Heart right ventricle (tissue), 16 donors: Measurements from ENCODE around the gene HES7. TPM values are rescaled to one million over a fixed set of nuclear protein-coding genes. Genes with fewer than 3 reads are reported as not detected.
"Not testable (repeated sequence)": the region's sequence is repeated elsewhere in the genome, so short reads cannot be mapped to it uniquely, and the experiment has no call there.

Experiments
- ATAC-seq, 8 donors: fragments of 200-7000 bp; cut with Tn5 transposase; one replicate each; pipeline ENCODE4 v1.9.1; 2020; ENCODE audit warnings: mild to moderate bottlenecking in 8 of 8, moderate library complexity in 8 of 8, moderate number of reproducible peaks in 1 of 8
- DNase-seq, 2 donors: peaks; one replicate each; pipeline ENCODE4 v3.0.0-alpha.2; 2020
- H3K27ac ChIP-seq, 10 donors: fragments of 200-600 bp; sonication (generic) in 2 of 10; one replicate each; pipeline versions ENCODE4 v1.5.0 to v1.8.0; 2020 to 2022; ENCODE audit warnings: mild to moderate bottlenecking in 3 of 10
- H3K27me3 ChIP-seq, 7 donors: fragments of 200-600 bp; one replicate each; pipeline ENCODE4 v1.8.0; 2021 to 2022; ENCODE audit warnings: mild to moderate bottlenecking in 2 of 7
- H3K36me3 ChIP-seq, 9 donors: fragments of 200-600 bp; sonication (generic) in 1 of 9; one replicate each; pipeline versions ENCODE4 v1.5.0 to v1.8.0; 2020 to 2022; ENCODE audit warnings: mild to moderate bottlenecking in 2 of 9
- H3K4me1 ChIP-seq, 9 donors: fragments of 200-600 bp; sonication (generic) in 1 of 9; one replicate each; pipeline versions ENCODE4 v1.5.0 to v1.8.0; 2020 to 2022; ENCODE audit warnings: mild to moderate bottlenecking in 4 of 9
- H3K4me3 ChIP-seq, 10 donors: fragments of 200-600 bp; sonication (generic) in 2 of 10; one replicate each; pipeline versions ENCODE4 v1.5.0 to v1.8.0; 2020 to 2022; ENCODE audit warnings: mild to moderate bottlenecking in 7 of 10, moderate library complexity in 2 of 10
- H3K9me3 ChIP-seq, 11 donors: fragments of 200-600 bp in 10 of 11; sonication (generic) in 2 of 11; one replicate each; pipeline versions ENCODE4 v1.5.0 to v1.8.0; 2013 to 2022; ENCODE audit warnings: mild to moderate bottlenecking in 2 of 11, control low read depth in 1 of 11, moderate library complexity in 1 of 11
- WGBS, 2 donors: extraction: QIAGEN DNeasy Blood & Tissue Kit; methylation state at CpG; one replicate each; pipeline ENCODE4 v1.1.7; 2013; ENCODE audit warnings: inconsistent platforms in 1 of 2; 5-methylcytosine and 5-hydroxymethylcytosine counted together
- intact Hi-C, 10 donors: fragments of 100-400 bp; cut with DNase I; formaldehyde crosslinking; loops; one replicate each; pipeline versions ENCODE4 v1.11.1 to v1.14.2; 2022
- polyA plus RNA-seq, 2 donors: library from polyadenylated mRNA; stranded (reverse); fragments of 200-250 nt; gene quantifications; one replicate each; pipeline ENCODE4 v1.2.3, GENCODE V29; 2013
- total RNA-seq, 10 donors: library from RNA; stranded (reverse); fragmentation: NEBNext Ultra II Directional in 3 of 10; extraction: Animal tissue kit (Norgen Biotek cat#: 25700) in 3 of 10; gene quantifications; one replicate each; pipeline versions ENCODE4 v1.2.1 to v1.2.4, GENCODE V29; 2021 to 2023
- TF ChIP-seq, protein P1 (sequence below), 9 donors: fragments of 200-600 bp; sonication (generic) in 2 of 9; IDR thresholded peaks; one replicate each; pipeline versions ENCODE4 v1.5.0 to v1.8.0; 2021 to 2022; ENCODE audit warnings: antibody characterized with exemption in 9 of 9, mild to moderate bottlenecking in 5 of 9, moderate library complexity in 1 of 9
- donor health status: Arrhythmogenic right ventricular cardiomyopathy.
- donor health status: ischemic (EF 13 %, LVEDD 7.1; RV severe dilation, severe dysfunction).
- donor health status: healthy with polysubstance abuse.
- donor health status: DM: no; HTN: yes; CAD: no.
- donor health status: DM: no; HTN: no; CAD: no.
- donor health status: ischemic (EF 25% LVEDD 6.9; RV normal size, moderate dysfunction).
- donor health status: ischemic (EF 25% LVEDD 5.7; RV mildly dilated, moderate dysfunction).
- donor health status: healthy.
- donor health status: DM: yes; HTN: yes; CAD: no.
- donor health status: Ischemic cardiomyopathy.
- donor health status: ischemic (EF 35%, LVEDD 5.7; RV mildly dilated, moderate dysfunction).
- donor health status: nonischemic (EF 11% LVEDD 7.7; RV severe dilation, severe dysfunction).
- donor health status: DM: yes; HTN: yes; CAD: no.
- donor health status: PGD.
- donor health status: ischemic (EF 29% LVEDD 5.4; RV normal size, mild dysfunction).
- donor health status: nonischemic (EF 23%, LVEDD 6.1; RV moderate dilation, normal function).

HES7 gene
- total and polyA plus RNA-seq, 12 donors, result 0.17 to 1.5 (median 0.42) TPM; not detected in 5

DNA sequence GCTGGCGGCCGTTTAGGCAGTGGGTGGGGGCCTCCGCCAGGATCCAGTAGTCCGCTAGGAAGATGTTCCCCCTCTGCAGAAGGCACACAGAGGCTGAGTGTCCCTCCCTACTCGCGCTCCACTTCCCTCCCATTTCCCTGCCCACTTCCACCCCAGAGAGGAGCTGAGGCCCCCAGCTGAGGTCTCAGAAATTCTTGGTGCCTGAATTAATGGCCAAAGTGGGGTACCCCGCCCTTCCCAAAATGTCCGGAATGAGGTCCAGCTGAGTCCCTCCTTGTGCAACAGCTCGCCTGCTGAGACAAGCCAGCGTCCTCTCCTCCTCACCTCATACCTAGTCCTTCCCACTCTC is 13.5 kb downstream of the HES7 start:
- no peak for DNase-seq
- TF ChIP-seq, protein P1, sequence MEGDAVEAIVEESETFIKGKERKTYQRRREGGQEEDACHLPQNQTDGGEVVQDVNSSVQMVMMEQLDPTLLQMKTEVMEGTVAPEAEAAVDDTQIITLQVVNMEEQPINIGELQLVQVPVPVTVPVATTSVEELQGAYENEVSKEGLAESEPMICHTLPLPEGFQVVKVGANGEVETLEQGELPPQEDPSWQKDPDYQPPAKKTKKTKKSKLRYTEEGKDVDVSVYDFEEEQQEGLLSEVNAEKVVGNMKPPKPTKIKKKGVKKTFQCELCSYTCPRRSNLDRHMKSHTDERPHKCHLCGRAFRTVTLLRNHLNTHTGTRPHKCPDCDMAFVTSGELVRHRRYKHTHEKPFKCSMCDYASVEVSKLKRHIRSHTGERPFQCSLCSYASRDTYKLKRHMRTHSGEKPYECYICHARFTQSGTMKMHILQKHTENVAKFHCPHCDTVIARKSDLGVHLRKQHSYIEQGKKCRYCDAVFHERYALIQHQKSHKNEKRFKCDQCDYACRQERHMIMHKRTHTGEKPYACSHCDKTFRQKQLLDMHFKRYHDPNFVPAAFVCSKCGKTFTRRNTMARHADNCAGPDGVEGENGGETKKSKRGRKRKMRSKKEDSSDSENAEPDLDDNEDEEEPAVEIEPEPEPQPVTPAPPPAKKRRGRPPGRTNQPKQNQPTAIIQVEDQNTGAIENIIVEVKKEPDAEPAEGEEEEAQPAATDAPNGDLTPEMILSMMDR (IDR thresholded peaks at IDR 0.05), result peak in 2 of 9 donors; percentile 5 to 10
- no peaks in the 10 kb centered on the region for H3K36me3 ChIP-seq
- H3K4me3 ChIP-seq, result peak overlapping the region in 1 of 10 donors; percentile 34
- H3K9me3 ChIP-seq, result no peaks in the 10 kb centered on the region
- intact Hi-C loops, result loop anchor here in 1 of 10 donors (5.0 kb wide), 1 partner anchor 48 kb away; no protein-coding TSS in a partner anchor
- H3K27ac ChIP-seq, result no peak overlapping the region
- ATAC-seq, result no peak
- H3K27me3 ChIP-seq, result peaks cover 10 to 73% (median 64%) of the 10 kb centered on the region in 7 donors
- peaks cover 0 to 14% (median 7%) of the 10 kb centered on the region in 9 donors for H3K4me1 ChIP-seq
- WGBS, 2 donors, result 22 to 32% methylated on average over 10 of the region's 10 CpGs

DNA sequence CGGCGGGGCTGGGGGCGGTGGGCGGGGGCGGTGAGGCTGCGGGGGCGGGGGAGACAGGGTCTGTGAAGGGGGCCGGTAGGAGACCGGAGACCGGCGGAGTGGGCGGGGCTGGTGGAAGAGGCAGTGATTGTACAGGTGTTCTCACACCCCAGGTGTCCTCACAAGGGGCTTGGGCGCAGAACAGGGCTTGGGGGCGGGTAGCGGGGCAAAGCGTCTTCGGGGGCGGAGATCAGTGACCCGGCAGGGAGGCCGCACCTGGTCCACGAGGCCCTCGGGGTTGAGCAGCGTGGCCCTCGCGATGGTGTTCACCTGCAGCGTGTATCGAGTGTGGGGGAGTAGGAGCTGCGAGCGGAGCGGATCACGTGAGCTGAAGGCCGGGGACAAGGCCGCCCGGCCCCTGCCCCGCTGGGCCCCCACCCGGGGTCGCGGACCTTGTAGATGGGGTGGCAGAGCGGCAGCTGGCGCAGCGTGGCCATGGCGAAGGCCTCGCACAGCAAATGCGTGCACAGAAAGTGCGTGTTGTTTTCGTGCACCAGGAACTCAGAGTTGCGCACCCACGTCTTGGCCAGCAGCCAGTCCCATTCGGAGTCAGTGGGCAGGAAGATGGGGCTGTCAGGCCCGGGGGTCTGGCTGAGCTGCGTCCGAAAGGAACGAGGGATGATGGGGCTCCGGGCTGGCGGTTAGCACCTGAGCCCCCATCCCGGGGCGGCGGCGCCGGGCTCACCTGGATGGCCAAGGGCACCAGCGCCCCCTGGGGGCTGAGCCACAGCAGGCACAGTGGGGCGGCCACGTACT is 14.0 kb downstream of the HES7 start:
- peak overlapping the region in 6 of 10 donors; percentile 2 to 37 (median 20) for H3K4me3 ChIP-seq

DNA sequence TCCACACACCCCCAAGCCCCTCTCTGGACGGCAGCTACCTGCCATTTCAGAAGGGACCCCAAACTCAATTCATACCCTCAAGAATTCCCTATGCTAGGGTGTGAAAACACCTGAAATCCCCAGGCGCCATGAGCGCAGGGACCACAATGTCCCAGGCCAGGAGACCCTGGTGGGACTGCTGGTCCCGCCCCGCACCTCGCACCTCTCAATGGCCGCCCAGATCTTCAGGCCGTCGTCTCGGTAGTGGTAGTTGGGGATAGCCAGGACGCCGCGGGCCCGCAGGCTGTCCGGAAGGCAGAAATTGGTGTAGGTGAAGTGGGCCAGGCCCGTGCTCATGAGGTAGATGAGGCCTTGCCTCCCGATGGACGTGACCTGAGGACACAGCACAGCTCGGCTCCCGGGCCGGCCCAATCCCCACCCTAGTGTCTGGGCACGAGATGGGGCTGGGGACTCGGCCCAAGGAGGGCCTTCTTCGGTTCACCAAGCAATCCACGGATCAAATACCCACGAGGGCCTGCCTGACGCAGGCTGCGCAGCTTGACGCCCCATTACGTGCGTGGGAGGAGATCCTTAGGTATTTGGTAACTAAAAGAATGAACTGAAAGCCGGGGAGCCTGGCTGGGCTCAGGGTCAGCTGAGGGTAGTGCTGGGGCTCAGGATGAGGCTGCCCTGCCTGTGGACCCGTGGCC is 14.8 kb downstream of the HES7 start:
- Histone ChIP-seq H3K27me3 (peaks cover 10 to 61% (median 53%) of the 10 kb centered on the region in 7 donors), H3K27ac (no peak overlapping the region), H3K4me1 (peaks cover 0 to 14% (median 7%) of the 10 kb centered on the region in 9 donors), H3K9me3 (no peaks in the 10 kb centered on the region), H3K4me3 (no peak overlapping the region), H3K36me3 (no peaks in the 10 kb centered on the region)
- 81 to 85% methylated on average over 33 of the region's 33 CpGs for WGBS, 2 donors
- DNase-seq (no peak), ATAC-seq (no peak)
- intact Hi-C loops, result loop anchor here in 1 of 10 donors (10.0 kb wide), 1 partner anchor 176 kb away; the partner anchor contains the start of gene RANGRF
- TF ChIP-seq, protein P1 (IDR thresholded peaks at IDR 0.05), result no peak

More for the DNA sequence above, 14.0 kb downstream of the HES7 start:
- ATAC-seq (peak; percentile 57 to 74 (median 66)), DNase-seq (peak in 1 of 2 donors; percentile 59)
- TF ChIP-seq, protein P1 (IDR thresholded peaks at IDR 0.05), result peak; percentile 42 to 91 (median 78)
- intact Hi-C loops, result loop anchor here in 2 of 10 donors (5.0 to 10.0 kb wide), 2 partner anchors 48 to 175 kb away; partner anchors contain the start of gene RANGRF (in 1 of the 2)
- H3K4me1 ChIP-seq, result peaks cover 0 to 14% (median 7%) of the 10 kb centered on the region in 9 donors
- no peaks in the 10 kb centered on the region for H3K36me3 ChIP-seq
- peaks cover 10 to 67% (median 59%) of the 10 kb centered on the region in 7 donors for H3K27me3 ChIP-seq
- WGBS, 2 donors, result 10 to 12% methylated on average over 63 of the region's 63 CpGs
- no peak overlapping the region for H3K27ac ChIP-seq
- H3K9me3 ChIP-seq, result no peaks in the 10 kb centered on the region

DNA sequence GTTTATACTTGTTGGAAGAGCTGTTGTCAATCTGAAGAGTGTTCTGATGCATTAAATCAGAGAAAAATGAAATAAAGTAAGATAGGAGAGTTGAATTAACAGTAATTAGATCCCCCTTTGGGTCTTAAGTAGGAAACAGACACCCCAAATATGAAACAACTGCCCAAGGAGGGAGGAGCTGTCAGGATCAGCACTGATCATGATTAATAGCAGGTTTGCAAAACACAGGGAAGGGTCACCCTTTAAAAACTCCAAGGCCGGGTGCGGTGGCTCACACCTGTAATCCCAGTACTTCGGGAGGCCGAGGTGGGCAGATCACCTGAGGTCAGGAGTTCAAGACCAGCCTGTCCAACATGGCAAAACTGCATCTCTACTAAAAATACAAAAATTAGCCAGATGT is 16.9 kb downstream of the HES7 start:
- intact Hi-C loops, result loop anchor here in 1 of 10 donors (10.0 kb wide), 1 partner anchor 178 kb away; the partner anchor contains the start of gene RANGRF
- H3K9me3 ChIP-seq, H3K36me3 ChIP-seq, ATAC-seq, H3K4me3 ChIP-seq, H3K27ac ChIP-seq, DNase-seq: not testable (repeated sequence)
- Histone ChIP-seq H3K27me3 (peaks cover 10 to 40% (median 36%) of the 10 kb centered on the region in 7 donors), H3K4me1 (peaks cover 0 to 14% (median 7%) of the 10 kb centered on the region in 9 donors)
- WGBS, 2 donors, result 89 to 95% methylated on average over 4 of the region's 4 CpGs
